Adipocyte (in vitro differentiated cells): ENCODE results near the gene GOLGA6L22.
"Not testable (repeated sequence)": the region's sequence is repeated elsewhere in the genome, so short reads cannot be mapped to it uniquely, and the experiment has no call there.

ENCODE experiments used
- DNase-seq: peaks from one replicate; pipeline ENCODE4 v3.0.0-alpha.2; 2015; ENCODE audit warnings: low read depth
- H3K27me3 ChIP-seq: replicated peaks from 2 replicates; pipeline ENCODE4 v1.7.0; 2013; ENCODE audit warnings: mild to moderate bottlenecking, low read length, moderate library complexity; ENCODE audit not compliant: control insufficient read depth, insufficient read depth
- H3K36me3 ChIP-seq: 2 replicates; pipeline ENCODE4 v1.7.0; 2013; ENCODE audit warnings: low read length, mild to moderate bottlenecking, moderate library complexity; ENCODE audit not compliant: control insufficient read depth, insufficient read depth, severe bottlenecking
- H3K4me1 ChIP-seq: 2 replicates; pipeline ENCODE4 v1.7.0; 2013; ENCODE audit warnings: mild to moderate bottlenecking, low read length, moderate library complexity; ENCODE audit not compliant: control insufficient read depth, insufficient read depth
- H3K4me3 ChIP-seq: 2 replicates; pipeline ENCODE4 v1.7.0; 2013; ENCODE audit warnings: mild to moderate bottlenecking, low read length, moderate library complexity
- H3K9ac ChIP-seq: 2 replicates; pipeline ENCODE4 v1.7.0; 2013; ENCODE audit warnings: mild to moderate bottlenecking, low read length, moderate library complexity
- H3K9me3 ChIP-seq: 2 replicates; pipeline ENCODE4 v1.7.0; 2013; ENCODE audit warnings: mild to moderate bottlenecking, low read length, moderate library complexity; ENCODE audit not compliant: control insufficient read depth

GOLGA6L22 gene

DNA sequence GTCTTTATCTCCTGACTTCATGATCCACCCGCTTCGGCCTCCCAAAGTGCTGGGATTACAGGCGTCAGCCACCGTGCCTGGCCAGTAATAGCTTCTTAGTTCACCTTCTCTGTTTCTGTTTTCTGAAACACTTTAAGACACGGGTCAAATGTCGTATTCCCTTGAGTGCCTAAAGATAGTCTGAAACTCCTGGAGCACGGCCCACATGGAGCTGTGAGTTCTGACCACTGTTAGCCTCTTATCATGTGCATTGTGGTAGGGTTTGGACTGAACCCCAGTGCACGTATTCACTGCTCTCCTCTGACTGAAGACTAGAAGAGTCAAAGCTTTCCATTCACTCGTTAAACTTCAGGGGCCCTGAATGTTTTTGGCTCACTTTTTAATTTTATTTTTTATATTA, 48.3 kb downstream of the GOLGA6L22 start:
- H3K36me3 ChIP-seq, H3K4me3 ChIP-seq, H3K27me3 ChIP-seq, H3K4me1 ChIP-seq, H3K9ac ChIP-seq, DNase-seq, H3K9me3 ChIP-seq: not testable (repeated sequence)

- not testable (repeated sequence) for H3K27me3 ChIP-seq, H3K4me1 ChIP-seq, H3K9ac ChIP-seq, H3K36me3 ChIP-seq, DNase-seq, H3K4me3 ChIP-seq, H3K9me3 ChIP-seq
These were observed 57.4 kb downstream of the GOLGA6L22 start for GRCh38 chr15:22516140-22516539.
